Measurements from ENCODE around the gene CFAP99. TPM values are rescaled to one million over a fixed set of nuclear protein-coding genes. Genes with fewer than 3 reads are reported as not detected.

CFAP99 gene
- total and polyA plus RNA-seq, 4 donors, result 0.20 to 6.4 (median 5.9) TPM

DNA sequence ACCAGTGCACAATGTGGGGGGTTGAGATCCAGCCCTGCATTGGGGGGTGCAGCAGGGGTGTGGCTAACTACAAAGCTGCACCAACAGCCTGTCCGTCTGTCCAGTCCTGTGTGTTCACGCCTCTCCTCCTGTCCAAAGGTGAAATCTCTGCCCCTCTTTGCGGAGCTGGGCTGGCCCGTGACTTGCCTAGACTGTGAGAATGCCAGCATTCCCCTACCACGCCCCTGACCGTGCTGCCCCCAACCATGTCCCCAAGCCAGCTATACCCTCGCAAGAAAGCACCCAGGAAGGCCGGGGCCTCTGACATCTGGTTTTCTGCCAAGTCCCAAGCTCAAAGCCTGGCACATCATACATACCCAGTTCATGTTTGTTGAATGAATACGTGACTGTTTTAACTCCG, 19.5 kb upstream of the CFAP99 start:
- Histone ChIP-seq H3K36me3 (ENCODE audit: control insufficient read depth, insufficient read depth, low read length) (no peaks in the 10 kb centered on the region), H3K27ac (ENCODE audit: low read depth, low read length) (no peak overlapping the region), H3K27me3 (ENCODE audit: control insufficient read depth, insufficient read depth, low read length) (peaks cover 9% of the 10 kb centered on the region), H3K9me3 (ENCODE audit: control insufficient read depth, insufficient read depth, low read length) (no peaks in the 10 kb centered on the region), H3K4me3 (ENCODE audit: low read depth, low read length) (no peak overlapping the region), H3K4me1 (ENCODE audit: control insufficient read depth, insufficient read depth, low read length) (peaks cover 29% of the 10 kb centered on the region)
- 89% methylated on average over 9 of the region's 10 CpGs for WGBS (ENCODE audit: insufficient coverage)
- DNase-seq (ENCODE audit: low read depth in 4 of 6, low spot score in 6 of 6), result no peak

DNA sequence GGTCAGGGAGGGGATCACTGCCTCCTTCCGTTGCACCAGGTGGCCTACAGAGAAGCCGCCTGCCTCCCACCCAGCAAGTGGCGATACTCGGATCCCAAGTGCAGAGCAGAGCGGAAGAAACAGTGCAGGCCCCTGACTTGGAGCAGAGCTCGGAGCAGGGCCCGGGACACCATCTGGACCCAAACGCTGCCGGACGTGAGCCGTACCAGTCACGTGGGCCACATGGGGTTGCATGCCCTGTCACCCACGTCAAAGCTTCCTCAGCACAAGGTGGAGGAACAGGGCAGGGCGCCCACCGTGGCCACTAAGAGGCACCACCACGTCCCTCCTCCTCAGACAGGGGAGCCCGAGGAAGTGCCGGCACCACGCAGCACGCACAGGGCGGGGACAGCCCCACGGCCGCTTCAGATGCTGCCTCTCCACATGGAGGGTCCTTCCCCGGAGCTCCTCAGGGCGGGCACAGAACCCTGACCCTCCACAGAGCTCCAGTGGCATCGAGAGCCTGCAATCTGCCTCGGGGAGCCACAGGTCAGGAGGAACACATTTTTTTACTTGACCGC, 19.0 kb upstream of the CFAP99 start:
- no peak for DNase-seq (ENCODE audit: low read depth in 4 of 6, low spot score in 6 of 6)
- no peaks in the 10 kb centered on the region for H3K9me3 ChIP-seq (ENCODE audit: control insufficient read depth, insufficient read depth, low read length)
- H3K4me1 ChIP-seq (ENCODE audit: control insufficient read depth, insufficient read depth, low read length), result peaks cover 27% of the 10 kb centered on the region
- no peak overlapping the region for H3K27ac ChIP-seq (ENCODE audit: low read depth, low read length)
- 75% methylated on average over 26 of the region's 28 CpGs for WGBS (ENCODE audit: insufficient coverage)
- H3K36me3 ChIP-seq (ENCODE audit: control insufficient read depth, insufficient read depth, low read length), result no peaks in the 10 kb centered on the region
- no peak overlapping the region for H3K4me3 ChIP-seq (ENCODE audit: low read depth, low read length)
- H3K27me3 ChIP-seq (ENCODE audit: control insufficient read depth, insufficient read depth, low read length), result peaks cover 9% of the 10 kb centered on the region

DNA sequence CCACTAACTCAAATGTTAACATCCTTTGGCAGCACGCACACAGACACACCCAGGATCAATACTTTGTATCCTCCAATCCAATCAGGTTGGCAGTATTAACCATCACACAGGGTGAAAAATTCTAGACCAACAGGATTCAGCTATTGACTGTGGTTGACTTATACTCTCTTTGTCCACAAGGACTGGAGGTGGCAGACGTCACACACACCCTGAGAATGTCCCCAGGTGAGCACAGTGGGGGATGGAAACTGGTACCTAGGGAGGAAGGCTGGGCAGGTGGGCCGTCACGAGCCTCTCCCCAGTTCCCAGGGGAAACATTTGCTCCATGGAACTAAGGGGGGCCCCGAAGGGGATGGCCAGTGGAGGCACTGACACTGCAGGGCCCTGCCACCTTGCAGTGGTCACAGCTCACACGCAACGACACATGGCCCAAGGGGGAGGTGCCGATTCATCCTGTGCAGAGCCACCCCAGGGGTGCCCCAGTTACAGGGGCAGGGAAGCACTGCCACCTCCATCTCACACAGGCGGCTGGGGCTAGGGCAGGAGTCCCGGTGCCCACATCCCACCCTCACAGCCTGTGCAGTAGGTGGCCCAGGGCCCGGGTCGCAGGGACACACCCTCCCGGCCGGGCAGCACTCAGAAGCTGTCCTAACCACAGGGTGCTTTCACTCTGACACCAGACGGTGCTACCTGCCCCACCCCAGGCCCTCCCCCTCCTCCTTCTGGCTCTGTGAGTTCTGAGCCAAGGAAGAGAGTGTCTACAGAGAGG, 17.7 kb upstream of the CFAP99 start:
- peaks cover 27% of the 10 kb centered on the region for H3K4me1 ChIP-seq (ENCODE audit: control insufficient read depth, insufficient read depth, low read length)
- H3K9me3 ChIP-seq (ENCODE audit: control insufficient read depth, insufficient read depth, low read length), result no peaks in the 10 kb centered on the region
- H3K27me3 ChIP-seq (ENCODE audit: control insufficient read depth, insufficient read depth, low read length), result peaks cover 9% of the 10 kb centered on the region
- no peak overlapping the region for H3K27ac ChIP-seq (ENCODE audit: low read depth, low read length)
- H3K36me3 ChIP-seq (ENCODE audit: control insufficient read depth, insufficient read depth, low read length), result no peaks in the 10 kb centered on the region
- 78% methylated on average over 11 of the region's 15 CpGs for WGBS (ENCODE audit: insufficient coverage)
- H3K4me3 ChIP-seq (ENCODE audit: low read depth, low read length), result no peak overlapping the region
- DNase-seq (ENCODE audit: low read depth in 4 of 6, low spot score in 6 of 6), result no peak

DNA sequence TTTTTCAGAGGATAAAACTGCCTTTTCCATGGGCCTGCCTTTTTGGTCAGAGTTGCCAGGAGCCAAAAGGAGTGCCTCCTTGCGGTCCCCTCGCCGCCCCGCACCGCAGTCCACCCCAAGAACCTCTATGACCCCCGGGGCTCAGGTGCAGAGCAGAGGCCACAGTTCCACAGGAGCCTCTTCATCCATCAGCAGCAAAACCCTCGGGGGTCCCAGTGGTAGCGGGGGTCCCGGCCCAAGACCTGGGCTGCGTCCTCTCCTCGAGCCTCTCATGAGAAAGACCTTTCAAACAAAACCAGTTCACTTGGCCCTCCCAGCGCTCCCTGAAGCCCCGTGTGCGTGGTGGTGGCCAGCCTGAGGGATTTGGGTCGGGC, 17.2 kb upstream of the CFAP99 start:
- 37% methylated on average over 15 of the region's 15 CpGs for WGBS (ENCODE audit: insufficient coverage)
- H3K27ac ChIP-seq (ENCODE audit: low read depth, low read length), result no peak overlapping the region

DNA sequence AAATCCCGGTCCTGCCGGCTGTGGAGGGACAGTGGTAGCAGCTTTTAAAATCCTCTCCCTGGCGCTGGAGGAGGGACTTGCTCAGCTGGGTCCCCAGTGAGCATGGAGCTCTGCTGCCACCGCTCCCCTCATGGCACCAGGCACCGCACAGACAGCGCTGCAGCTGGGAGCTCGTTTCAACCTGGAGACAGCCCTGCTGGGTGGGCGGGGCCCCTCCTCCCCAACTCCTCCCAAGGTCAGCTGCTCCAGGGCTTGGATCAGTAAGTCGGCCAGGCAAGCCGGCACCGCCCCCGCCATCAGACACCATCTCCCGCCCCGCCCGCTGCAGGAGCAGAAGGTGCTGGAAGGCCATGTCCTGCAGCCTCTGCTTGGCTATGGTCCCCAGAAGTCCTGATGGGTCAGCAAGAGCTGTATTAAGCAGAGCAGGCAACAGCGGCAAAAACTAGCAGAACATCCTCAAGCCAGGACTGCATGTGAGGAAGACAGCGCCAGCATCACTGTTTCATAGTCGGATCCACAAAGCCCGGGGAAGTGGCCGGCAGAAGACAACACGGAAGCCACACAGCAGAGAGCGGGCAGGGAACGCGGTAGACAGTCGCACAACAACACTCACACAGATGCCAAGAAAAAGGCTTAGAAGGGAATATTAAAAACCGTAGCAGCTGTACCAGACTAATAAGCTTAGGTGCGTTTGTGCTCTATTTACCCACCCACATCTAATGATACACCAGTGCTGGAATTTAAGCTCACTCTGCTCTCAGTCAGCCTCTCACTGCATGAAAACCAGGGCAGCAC, 16.5 kb upstream of the CFAP99 start:
- no peaks in the 10 kb centered on the region for H3K9me3 ChIP-seq (ENCODE audit: control insufficient read depth, insufficient read depth, low read length)
- H3K4me3 ChIP-seq (ENCODE audit: low read depth, low read length), result peak overlapping the region; percentile 21
- peak in 2 of 6 donors; percentile 68 to 79 for DNase-seq (ENCODE audit: low read depth in 4 of 6, low spot score in 6 of 6)
- no peak overlapping the region for H3K27ac ChIP-seq (ENCODE audit: low read depth, low read length)
- peaks cover 27% of the 10 kb centered on the region for H3K4me1 ChIP-seq (ENCODE audit: control insufficient read depth, insufficient read depth, low read length)
- peaks cover 9% of the 10 kb centered on the region for H3K27me3 ChIP-seq (ENCODE audit: control insufficient read depth, insufficient read depth, low read length)
- under 1% methylated on average over 25 of the region's 27 CpGs for WGBS (ENCODE audit: insufficient coverage)
- H3K36me3 ChIP-seq (ENCODE audit: control insufficient read depth, insufficient read depth, low read length), result no peaks in the 10 kb centered on the region

More for the DNA sequence above, 17.2 kb upstream of the CFAP99 start:
- DNase-seq (ENCODE audit: low read depth in 4 of 6, low spot score in 6 of 6), result no peak
- no peaks in the 10 kb centered on the region for H3K36me3 ChIP-seq (ENCODE audit: control insufficient read depth, insufficient read depth, low read length)
- no peaks in the 10 kb centered on the region for H3K9me3 ChIP-seq (ENCODE audit: control insufficient read depth, insufficient read depth, low read length)
- H3K4me1 ChIP-seq (ENCODE audit: control insufficient read depth, insufficient read depth, low read length), result peaks cover 27% of the 10 kb centered on the region
- H3K27me3 ChIP-seq (ENCODE audit: control insufficient read depth, insufficient read depth, low read length), result peaks cover 9% of the 10 kb centered on the region
- H3K4me3 ChIP-seq (ENCODE audit: low read depth, low read length), result no peak overlapping the region

DNA sequence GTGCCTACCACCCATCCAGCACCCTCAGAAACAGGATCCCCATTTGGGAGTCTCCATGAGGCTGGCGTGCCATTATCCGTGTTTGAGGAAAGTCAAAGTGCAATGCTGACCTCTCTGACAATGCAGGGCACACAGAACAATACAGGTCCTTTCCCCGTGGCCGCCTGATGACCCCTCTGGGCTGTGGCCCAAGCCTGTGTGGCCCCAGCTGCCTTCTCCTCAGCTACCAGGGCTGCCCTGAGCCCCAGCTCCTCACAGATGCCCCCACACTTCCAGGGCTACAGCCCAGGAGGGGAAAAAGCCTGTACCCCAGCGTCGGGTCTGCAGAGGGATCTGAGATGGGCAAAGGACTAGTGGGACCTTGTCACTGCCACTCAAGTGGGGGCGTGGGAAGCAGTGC, 15.8 kb upstream of the CFAP99 start:
- Histone ChIP-seq H3K27ac (ENCODE audit: low read depth, low read length) (no peak overlapping the region), H3K4me1 (ENCODE audit: control insufficient read depth, insufficient read depth, low read length) (peaks cover 27% of the 10 kb centered on the region), H3K4me3 (ENCODE audit: low read depth, low read length) (no peak overlapping the region), H3K27me3 (ENCODE audit: control insufficient read depth, insufficient read depth, low read length) (peaks cover 9% of the 10 kb centered on the region), H3K9me3 (ENCODE audit: control insufficient read depth, insufficient read depth, low read length) (no peaks in the 10 kb centered on the region), H3K36me3 (ENCODE audit: control insufficient read depth, insufficient read depth, low read length) (no peaks in the 10 kb centered on the region)
- WGBS (ENCODE audit: insufficient coverage), result 48% methylated on average over 7 of the region's 7 CpGs
- no peak for DNase-seq (ENCODE audit: low read depth in 4 of 6, low spot score in 6 of 6)

DNA sequence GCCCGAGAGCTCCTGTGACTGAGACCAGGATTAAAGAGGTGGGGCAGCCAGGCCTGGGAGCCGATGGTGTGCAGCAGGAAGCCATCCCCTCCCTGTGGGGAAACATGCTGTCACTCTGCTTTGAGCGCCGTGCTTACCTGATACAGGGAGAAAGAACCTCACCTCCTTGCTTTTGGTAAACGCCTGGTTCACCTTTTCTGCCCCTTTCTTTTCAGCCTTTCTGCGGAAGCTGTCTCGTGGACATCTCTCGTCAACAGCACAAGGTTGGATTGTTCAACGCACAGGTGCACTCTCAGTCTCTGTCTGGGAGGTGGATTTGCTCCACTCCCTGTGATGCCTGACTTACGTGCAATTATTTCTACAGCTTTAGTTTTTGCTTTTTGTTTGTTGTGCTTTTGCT, 12.3 kb upstream of the CFAP99 start:
- H3K36me3 ChIP-seq (ENCODE audit: control insufficient read depth, insufficient read depth, low read length), result no peaks in the 10 kb centered on the region
- no peak overlapping the region for H3K27ac ChIP-seq (ENCODE audit: low read depth, low read length)
- peaks cover 29% of the 10 kb centered on the region for H3K4me1 ChIP-seq (ENCODE audit: control insufficient read depth, insufficient read depth, low read length)
- H3K27me3 ChIP-seq (ENCODE audit: control insufficient read depth, insufficient read depth, low read length), result peaks cover 5% of the 10 kb centered on the region
- no peak for DNase-seq (ENCODE audit: low read depth in 4 of 6, low spot score in 6 of 6)
- 66% methylated on average over 10 of the region's 10 CpGs for WGBS (ENCODE audit: insufficient coverage)
- no peak overlapping the region for H3K4me3 ChIP-seq (ENCODE audit: low read depth, low read length)
- no peaks in the 10 kb centered on the region for H3K9me3 ChIP-seq (ENCODE audit: control insufficient read depth, insufficient read depth, low read length)

DNA sequence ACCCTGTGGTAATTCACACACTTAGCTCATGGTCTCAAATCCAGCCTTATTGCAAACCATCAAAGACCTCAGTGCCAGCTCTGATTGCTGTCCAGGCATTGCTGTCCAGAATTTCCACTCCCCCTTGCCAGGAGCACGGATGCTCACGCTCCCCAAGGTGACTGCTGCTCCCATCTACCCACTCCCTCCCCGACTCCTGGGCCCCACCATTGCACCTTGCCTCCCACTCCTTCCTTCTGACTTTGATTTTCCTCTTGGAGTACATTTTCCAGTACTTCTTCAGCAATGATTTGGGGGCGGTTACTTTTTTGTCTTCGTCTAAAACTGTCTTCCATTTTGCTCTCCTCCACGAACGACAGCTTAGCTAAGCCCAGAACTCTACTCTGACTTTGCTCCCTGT, 11.8 kb upstream of the CFAP99 start:
- H3K27me3 ChIP-seq (ENCODE audit: control insufficient read depth, insufficient read depth, low read length), result peaks cover 2% of the 10 kb centered on the region
- H3K9me3 ChIP-seq (ENCODE audit: control insufficient read depth, insufficient read depth, low read length), result no peaks in the 10 kb centered on the region
- no peak for DNase-seq (ENCODE audit: low read depth in 4 of 6, low spot score in 6 of 6)
- no peaks in the 10 kb centered on the region for H3K36me3 ChIP-seq (ENCODE audit: control insufficient read depth, insufficient read depth, low read length)
- WGBS (ENCODE audit: insufficient coverage), result 70% methylated on average over 7 of the region's 7 CpGs
- no peak overlapping the region for H3K4me3 ChIP-seq (ENCODE audit: low read depth, low read length)
- no peak overlapping the region for H3K27ac ChIP-seq (ENCODE audit: low read depth, low read length)
- peaks cover 29% of the 10 kb centered on the region for H3K4me1 ChIP-seq (ENCODE audit: control insufficient read depth, insufficient read depth, low read length)

DNA sequence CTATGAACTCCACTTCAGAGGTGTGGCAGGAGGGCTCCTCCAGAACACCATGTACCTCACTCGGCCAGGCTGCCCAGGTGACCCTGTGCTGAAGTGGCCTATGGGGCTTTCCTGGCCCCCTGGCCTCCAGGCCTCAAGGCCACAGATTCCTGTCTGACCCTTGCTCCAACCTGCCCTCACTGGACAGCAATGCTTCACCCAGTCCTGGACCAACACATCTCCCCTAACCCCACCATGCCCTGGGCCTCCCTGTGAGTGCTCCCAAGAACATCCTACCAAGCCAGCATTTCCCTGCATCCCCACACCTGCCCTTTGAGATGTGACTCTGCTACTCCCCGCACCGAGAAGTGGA, 10.8 kb upstream of the CFAP99 start:
- no peaks in the 10 kb centered on the region for H3K9me3 ChIP-seq (ENCODE audit: control insufficient read depth, insufficient read depth, low read length)
- no peak overlapping the region for H3K27ac ChIP-seq (ENCODE audit: low read depth, low read length)
- no peak overlapping the region for H3K4me3 ChIP-seq (ENCODE audit: low read depth, low read length)
- peaks cover 29% of the 10 kb centered on the region for H3K4me1 ChIP-seq (ENCODE audit: control insufficient read depth, insufficient read depth, low read length)
- WGBS (ENCODE audit: insufficient coverage), result 93% methylated on average over 3 of the region's 3 CpGs
- no peak for DNase-seq (ENCODE audit: low read depth in 4 of 6, low spot score in 6 of 6)
- peaks cover 9% of the 10 kb centered on the region for H3K27me3 ChIP-seq (ENCODE audit: control insufficient read depth, insufficient read depth, low read length)
- H3K36me3 ChIP-seq (ENCODE audit: control insufficient read depth, insufficient read depth, low read length), result no peaks in the 10 kb centered on the region

Measured in spinal cord (tissue), 10 donors.